Measurements from ENCODE around the gene SUSD4. TPM values are rescaled to one million over a fixed set of nuclear protein-coding genes. Genes with fewer than 3 reads are reported as not detected.

Gene SUSD4
- total RNA-seq, 1 experiment from 2014 or later, result 31.4 TPM

GRCh38 chr1:223328566-223328965, 35.4 kb downstream of the SUSD4 start:
- Mint-ChIP-seq H3K36me3 (ENCODE audit: insufficient read depth, unreplicated experiment) (no peaks in the 10 kb centered on the region), H3K4me1 (ENCODE audit: low read depth, unreplicated experiment) (no peaks in the 10 kb centered on the region), H3K9me3 (ENCODE audit: unreplicated experiment) (no peaks in the 10 kb centered on the region), H3K27ac (ENCODE audit: unreplicated experiment) (no peak overlapping the region), H3K27me3 (ENCODE audit: insufficient read depth, unreplicated experiment) (no peaks in the 10 kb centered on the region), H3K4me3 (ENCODE audit: unreplicated experiment) (no peak overlapping the region)
- Histone ChIP-seq H3K36me3 (ENCODE audit: control insufficient read depth, insufficient read depth, low read length) (no peaks in the 10 kb centered on the region; the same call in 1 of the 2 replicates), H3K27me3 (replicated peaks; ENCODE audit: control insufficient read depth, insufficient read depth, low read length) (no peaks in the 10 kb centered on the region), H3K4me1 (no peaks in the 10 kb centered on the region), H3K4me3 (ENCODE audit: low read depth, low read length) (no peak overlapping the region), H3K9me3 (no peaks in the 10 kb centered on the region)
- POLR2A ChIA-PET, result no interaction called here
- DNase-seq, result no peak
- TF ChIP-seq CTCF (IDR thresholded peaks at IDR 0.05; ENCODE audit: insufficient read depth in 1 of 2, low read depth in 1 of 2, low read length in 1 of 2, severe bottlenecking in 1 of 2, unreplicated experiment in 1 of 2), result no peak
- CTCF ChIA-PET, result no interaction called here
- intact Hi-C loops (cut with micrococcal nuclease; ENCODE audit: unreplicated experiment), result no loop called here
- no TSS peak for BruUV-seq (replicated peaks)

DNA sequence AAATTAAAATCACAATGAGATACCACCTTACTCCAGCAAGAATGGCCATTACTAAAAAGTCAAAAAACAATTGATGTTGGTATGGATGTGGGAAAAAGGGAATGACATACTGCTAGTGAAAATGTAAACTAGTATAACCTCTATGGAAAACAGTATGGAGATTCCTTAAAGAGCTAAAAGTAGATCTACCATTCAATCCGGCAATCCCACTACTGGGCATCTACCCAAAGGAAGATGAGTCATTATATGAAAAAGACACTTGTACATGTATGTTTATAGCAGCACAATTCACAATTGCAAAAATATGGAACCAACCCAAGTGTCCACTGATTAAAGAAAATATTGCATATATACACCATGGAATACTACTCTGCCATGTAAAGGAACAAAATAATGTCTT, 37.2 kb downstream of the SUSD4 start:
- TF ChIP-seq CTCF (IDR thresholded peaks at IDR 0.05; ENCODE audit: insufficient read depth in 1 of 2, low read depth in 1 of 2, low read length in 1 of 2, severe bottlenecking in 1 of 2, unreplicated experiment in 1 of 2), result no peak
- H3K4me1 ChIP-seq, result no peaks in the 10 kb centered on the region
- no peak overlapping the region for H3K4me3 ChIP-seq (ENCODE audit: low read depth, low read length)
- H3K4me3 Mint-ChIP-seq (ENCODE audit: unreplicated experiment), result no peak overlapping the region
- H3K27me3 Mint-ChIP-seq (ENCODE audit: insufficient read depth, unreplicated experiment), result no peaks in the 10 kb centered on the region
- H3K27ac Mint-ChIP-seq (ENCODE audit: unreplicated experiment), result no peak overlapping the region
- no peak for DNase-seq
- no peaks in the 10 kb centered on the region for H3K27me3 ChIP-seq (replicated peaks; ENCODE audit: control insufficient read depth, insufficient read depth, low read length)
- H3K9me3 Mint-ChIP-seq (ENCODE audit: unreplicated experiment), result no peaks in the 10 kb centered on the region
- no TSS peak for BruUV-seq (replicated peaks)
- CTCF ChIA-PET, result no interaction called here
- H3K4me1 Mint-ChIP-seq (ENCODE audit: low read depth, unreplicated experiment), result no peaks in the 10 kb centered on the region
- H3K36me3 ChIP-seq (ENCODE audit: control insufficient read depth, insufficient read depth, low read length), result no peaks in the 10 kb centered on the region
- H3K9me3 ChIP-seq, result no peaks in the 10 kb centered on the region
- H3K36me3 Mint-ChIP-seq (ENCODE audit: insufficient read depth, unreplicated experiment), result no peaks in the 10 kb centered on the region
- POLR2A ChIA-PET, result no interaction called here
- intact Hi-C loops (cut with micrococcal nuclease; ENCODE audit: unreplicated experiment), result no loop called here

- no peak for TF ChIP-seq CTCF (IDR thresholded peaks at IDR 0.05; ENCODE audit: insufficient read depth in 1 of 2, low read depth in 1 of 2, low read length in 1 of 2, severe bottlenecking in 1 of 2, unreplicated experiment in 1 of 2)
- no TSS peak for BruUV-seq (replicated peaks)
- Mint-ChIP-seq H3K4me3 (ENCODE audit: unreplicated experiment) (no peak overlapping the region), H3K9me3 (ENCODE audit: unreplicated experiment) (no peaks in the 10 kb centered on the region), H3K27ac (ENCODE audit: unreplicated experiment) (no peak overlapping the region), H3K36me3 (ENCODE audit: insufficient read depth, unreplicated experiment) (no peaks in the 10 kb centered on the region), H3K27me3 (ENCODE audit: insufficient read depth, unreplicated experiment) (no peaks in the 10 kb centered on the region), H3K4me1 (ENCODE audit: low read depth, unreplicated experiment) (no peaks in the 10 kb centered on the region)
- Histone ChIP-seq H3K4me1 (no peaks in the 10 kb centered on the region), H3K4me3 (ENCODE audit: low read depth, low read length) (no peak overlapping the region), H3K9me3 (no peaks in the 10 kb centered on the region), H3K27me3 (replicated peaks; ENCODE audit: control insufficient read depth, insufficient read depth, low read length) (no peaks in the 10 kb centered on the region), H3K36me3 (ENCODE audit: control insufficient read depth, insufficient read depth, low read length) (no peaks in the 10 kb centered on the region)
- intact Hi-C loops (cut with micrococcal nuclease; ENCODE audit: unreplicated experiment), result no loop called here
- CTCF ChIA-PET, result no interaction called here
- no peak for DNase-seq
- POLR2A ChIA-PET, result no interaction called here
Observed at GRCh38 chr1:223323491-223324484, 40.2 kb downstream of the SUSD4 start.

Measured in Caco-2 (cell line).